Mucosa of rectum (tissue), 2 donors: ENCODE data around the gene CRYGN.

ENCODE experiments used
- H3K27ac ChIP-seq, 2 donors: one replicate each; pipeline ENCODE4 v1.7.0; 2013; ENCODE audit warnings: inconsistent platforms in 2 of 2, low read depth in 2 of 2, low read length in 2 of 2
- H3K27me3 ChIP-seq, 2 donors: one replicate each; pipeline ENCODE4 v1.7.0; 2013; ENCODE audit warnings: low read length in 2 of 2; ENCODE audit not compliant: control insufficient read depth in 2 of 2, insufficient read depth in 2 of 2
- H3K36me3 ChIP-seq, 2 donors: one replicate each; pipeline ENCODE4 v1.7.0; 2013; ENCODE audit warnings: low read length in 2 of 2; ENCODE audit not compliant: control insufficient read depth in 2 of 2, insufficient read depth in 2 of 2
- H3K4me1 ChIP-seq, 2 donors: one replicate each; pipeline ENCODE4 v1.7.0; 2013; ENCODE audit warnings: low read length in 2 of 2, mild to moderate bottlenecking in 1 of 2; ENCODE audit not compliant: control insufficient read depth in 2 of 2, insufficient read depth in 2 of 2
- H3K4me3 ChIP-seq, 2 donors: one replicate each; pipeline ENCODE4 v1.7.0; 2013; ENCODE audit warnings: low read length in 2 of 2
- H3K9ac ChIP-seq, 2 donors: one replicate each; pipeline ENCODE4 v1.7.0; 2013; ENCODE audit warnings: low read length in 2 of 2, low read depth in 1 of 2, mild to moderate bottlenecking in 1 of 2
- H3K9me3 ChIP-seq, 2 donors: one replicate each; pipeline ENCODE4 v1.7.0; 2013; ENCODE audit warnings: low read length in 2 of 2; ENCODE audit not compliant: control insufficient read depth in 2 of 2
- donor health status: healthy.
- donor health status: Normal muscosa, but diverticular disease.

The CRYGN gene

DNA sequence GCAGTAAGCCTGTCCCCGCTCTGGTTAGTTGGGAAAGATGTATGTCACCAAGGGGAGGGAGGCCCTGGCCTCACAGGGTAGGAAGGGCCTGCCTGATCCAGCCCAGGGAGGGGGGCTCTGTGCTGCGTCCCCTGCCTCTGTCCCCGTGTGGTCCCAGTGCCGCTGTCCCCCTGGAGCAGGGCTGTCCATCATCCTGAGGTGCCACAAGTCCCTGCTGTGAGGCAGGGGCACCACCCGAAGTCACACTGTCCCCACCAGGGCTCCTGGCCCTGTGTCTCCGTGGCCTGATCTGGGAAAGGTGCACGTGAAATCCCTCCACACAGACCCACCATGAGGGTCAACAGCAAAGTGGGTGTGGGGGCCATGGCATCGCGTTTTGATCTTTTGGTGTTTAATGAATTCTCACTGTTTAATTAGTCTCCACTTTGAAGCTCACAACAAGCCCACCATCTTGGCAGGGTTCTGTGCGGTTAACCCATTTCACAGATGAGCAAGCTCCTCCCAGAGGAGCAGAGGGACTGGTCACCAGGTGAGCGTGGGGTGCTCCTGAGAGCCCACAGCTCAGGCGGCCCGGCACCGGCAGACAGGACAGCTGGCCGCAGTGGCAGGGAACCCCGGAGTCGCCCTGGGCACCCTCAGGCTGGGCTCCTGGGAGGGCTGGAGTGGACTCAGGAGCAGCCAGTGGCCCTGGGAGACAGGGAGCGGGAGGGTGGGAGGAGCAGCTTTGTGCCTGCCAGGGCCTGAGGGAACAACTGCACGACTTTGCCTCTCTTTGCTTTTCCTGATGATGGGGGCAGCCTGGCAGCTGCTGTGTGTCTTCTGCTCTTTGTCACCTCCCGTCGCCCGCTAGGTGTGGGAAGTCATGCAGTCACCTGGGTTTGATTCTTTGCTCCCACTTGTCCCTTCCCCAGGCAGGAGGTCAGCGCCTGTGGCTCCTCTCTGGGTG, 12.0 kb upstream of the CRYGN start:
- no peaks in the 10 kb centered on the region for H3K27me3 ChIP-seq
- no peaks in the 10 kb centered on the region for H3K36me3 ChIP-seq
- H3K4me1 ChIP-seq, result peaks cover 4 to 6% of the 10 kb centered on the region in 2 donors
- no peak overlapping the region for H3K27ac ChIP-seq
- H3K4me3 ChIP-seq, result no peak overlapping the region
- no peaks in the 10 kb centered on the region for H3K9me3 ChIP-seq
- no peak overlapping the region for H3K9ac ChIP-seq

DNA sequence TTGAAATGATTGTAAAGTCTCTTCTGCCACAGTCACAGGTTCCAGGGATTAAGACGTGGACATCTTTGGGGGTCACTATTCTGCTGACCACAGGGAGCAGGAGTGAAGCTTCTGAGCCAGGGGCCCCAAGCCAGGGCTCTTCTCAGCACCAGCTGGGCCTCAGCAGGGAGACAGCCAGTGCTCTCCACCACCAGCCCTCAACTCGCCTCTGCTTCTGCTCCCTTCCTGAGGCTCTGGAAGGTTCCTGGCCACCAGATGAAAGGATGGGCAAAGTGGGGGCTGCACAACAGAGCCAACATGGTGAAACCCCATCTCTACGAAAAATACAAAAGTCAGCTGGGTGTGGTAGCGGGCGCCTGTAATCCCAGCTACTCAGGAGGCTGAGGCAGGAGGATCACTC, 11.2 kb upstream of the CRYGN start:
- H3K9me3 ChIP-seq, result no peaks in the 10 kb centered on the region
- no peaks in the 10 kb centered on the region for H3K36me3 ChIP-seq
- H3K27me3 ChIP-seq, result no peaks in the 10 kb centered on the region
- no peak overlapping the region for H3K4me3 ChIP-seq
- peaks cover 4 to 6% of the 10 kb centered on the region in 2 donors for H3K4me1 ChIP-seq
- H3K9ac ChIP-seq, result no peak overlapping the region
- H3K27ac ChIP-seq, result no peak overlapping the region

DNA sequence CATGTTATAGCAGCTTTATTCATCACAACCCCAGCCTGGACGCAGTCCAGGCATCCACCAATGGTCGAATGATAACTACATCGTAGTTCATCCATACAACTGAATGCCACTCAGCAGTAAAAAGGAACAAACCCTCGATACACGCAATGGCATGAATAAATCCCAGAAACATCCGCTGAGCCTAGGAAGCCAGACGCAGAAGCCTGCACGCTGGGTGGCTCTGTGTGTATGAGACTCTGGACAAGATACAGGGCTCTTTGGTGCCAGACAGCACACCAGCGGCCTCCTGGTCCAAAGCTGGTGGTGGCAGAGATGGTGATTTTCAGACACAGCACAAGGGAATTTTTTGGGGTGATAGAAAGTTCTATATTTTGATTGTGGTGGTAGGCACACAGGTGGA, 10.0 kb upstream of the CRYGN start:
- Histone ChIP-seq H3K4me1 (peaks cover 4 to 6% of the 10 kb centered on the region in 2 donors), H3K36me3 (no peaks in the 10 kb centered on the region)

DNA sequence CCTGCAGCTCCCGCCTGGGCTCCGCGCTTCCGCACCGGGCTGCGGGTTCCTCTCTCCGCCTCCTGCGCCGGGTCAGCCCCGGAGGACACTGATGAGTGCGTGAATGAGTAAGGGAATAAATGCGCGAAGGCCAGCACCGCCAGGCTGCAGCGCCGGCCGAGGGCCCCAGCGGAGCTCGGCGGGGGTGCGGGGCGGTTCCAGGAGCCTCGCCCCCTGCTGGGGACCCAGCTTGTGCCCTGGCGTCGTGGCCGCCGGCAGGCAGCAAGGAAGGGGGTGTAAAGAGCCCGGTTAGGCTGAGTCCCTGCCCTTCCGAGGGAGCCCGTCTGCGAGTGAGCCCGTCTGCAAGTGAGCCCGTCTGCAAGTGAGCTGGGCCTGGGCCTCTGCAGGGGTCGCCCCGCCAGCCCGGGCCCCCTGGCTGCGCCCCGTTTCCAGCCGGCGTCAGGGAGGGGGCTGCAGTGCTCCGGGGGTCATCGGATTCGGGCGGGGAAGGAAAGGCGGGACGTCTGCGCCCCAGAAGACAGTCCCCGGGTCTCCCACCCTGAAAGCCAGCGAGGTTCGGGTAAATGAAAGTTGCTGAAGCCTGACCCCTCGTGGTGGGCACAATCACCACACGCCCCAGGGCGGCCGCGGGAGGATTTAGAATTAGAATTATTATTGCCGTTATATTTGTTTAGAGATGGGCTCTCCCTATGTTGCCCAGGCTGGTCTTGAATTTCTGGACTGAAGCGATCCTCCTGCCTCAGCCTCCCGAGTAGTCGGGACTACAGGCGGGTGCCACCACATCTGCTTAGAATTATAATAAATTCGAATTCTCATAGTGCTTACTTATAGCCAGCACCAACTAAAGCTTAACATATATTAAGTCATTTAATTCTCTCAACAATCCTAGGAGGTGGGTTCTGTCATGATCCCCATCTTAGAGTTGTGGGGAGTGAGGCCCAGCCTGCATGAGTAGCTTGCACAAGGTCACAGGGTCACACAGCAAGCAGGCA, 8.6 kb upstream of the CRYGN start:
- Histone ChIP-seq H3K27ac (peak overlapping the region in 1 of 2 donors; percentile 4), H3K27me3 (no peaks in the 10 kb centered on the region), H3K36me3 (no peaks in the 10 kb centered on the region), H3K9ac (peak overlapping the region; percentile 24 to 66), H3K4me1 (peaks cover 4 to 6% of the 10 kb centered on the region in 2 donors), H3K9me3 (no peaks in the 10 kb centered on the region), H3K4me3 (peak overlapping the region; percentile 61 to 69)

More for the DNA sequence above, 10.0 kb upstream of the CRYGN start:
- H3K9me3 ChIP-seq, result no peaks in the 10 kb centered on the region
- H3K27me3 ChIP-seq, result no peaks in the 10 kb centered on the region
- no peak overlapping the region for H3K9ac ChIP-seq
- no peak overlapping the region for H3K27ac ChIP-seq
- H3K4me3 ChIP-seq, result no peak overlapping the region

DNA sequence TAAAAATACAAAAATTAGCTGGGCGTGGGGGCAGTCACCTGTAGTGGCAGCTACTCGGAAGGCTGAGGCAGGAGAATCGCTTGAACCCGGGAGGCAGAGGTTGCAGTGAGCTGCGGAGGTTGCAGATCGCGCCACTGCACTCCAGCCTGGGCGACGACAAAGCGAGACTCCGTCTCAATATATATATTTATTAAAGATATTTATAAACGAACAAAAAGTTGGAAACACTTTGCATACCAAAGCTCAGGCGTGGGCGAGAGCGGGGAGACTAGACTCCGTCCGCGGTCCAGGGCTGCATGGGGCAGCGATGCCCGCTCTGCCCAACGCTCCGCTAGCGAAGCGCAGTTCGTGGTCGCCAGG, 7.9 kb upstream of the CRYGN start:
- Histone ChIP-seq H3K27ac (no peak overlapping the region), H3K9me3 (no peaks in the 10 kb centered on the region), H3K4me1 (peaks cover 4 to 6% of the 10 kb centered on the region in 2 donors), H3K4me3 (peak overlapping the region; percentile 61 to 69), H3K27me3 (no peaks in the 10 kb centered on the region), H3K9ac (peak overlapping the region in 1 of 2 donors; percentile 66), H3K36me3 (no peaks in the 10 kb centered on the region)

DNA sequence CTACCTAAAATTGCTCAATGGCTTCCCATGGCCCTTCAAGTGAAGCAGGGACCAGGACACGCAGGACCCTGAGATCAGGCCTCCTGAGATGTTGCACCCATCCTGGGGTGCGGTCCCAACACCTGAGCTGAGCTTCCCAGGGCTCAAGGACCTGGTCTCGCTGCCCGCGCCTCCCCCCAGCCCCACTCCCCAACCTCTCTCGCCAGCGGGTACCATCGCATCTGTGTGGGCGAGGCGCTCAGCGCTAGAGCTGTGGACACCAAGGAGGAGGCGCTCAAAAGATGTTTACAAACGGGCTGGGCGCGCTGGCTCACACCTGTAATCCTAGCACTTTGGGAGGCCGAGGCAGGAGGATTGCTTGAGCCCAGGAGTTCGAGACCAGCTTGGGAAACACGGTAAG, 7.4 kb upstream of the CRYGN start:
- Histone ChIP-seq H3K9me3 (no peaks in the 10 kb centered on the region), H3K9ac (no peak overlapping the region), H3K4me3 (no peak overlapping the region), H3K36me3 (no peaks in the 10 kb centered on the region), H3K4me1 (peaks cover 4 to 6% of the 10 kb centered on the region in 2 donors), H3K27me3 (no peaks in the 10 kb centered on the region), H3K27ac (no peak overlapping the region)

DNA sequence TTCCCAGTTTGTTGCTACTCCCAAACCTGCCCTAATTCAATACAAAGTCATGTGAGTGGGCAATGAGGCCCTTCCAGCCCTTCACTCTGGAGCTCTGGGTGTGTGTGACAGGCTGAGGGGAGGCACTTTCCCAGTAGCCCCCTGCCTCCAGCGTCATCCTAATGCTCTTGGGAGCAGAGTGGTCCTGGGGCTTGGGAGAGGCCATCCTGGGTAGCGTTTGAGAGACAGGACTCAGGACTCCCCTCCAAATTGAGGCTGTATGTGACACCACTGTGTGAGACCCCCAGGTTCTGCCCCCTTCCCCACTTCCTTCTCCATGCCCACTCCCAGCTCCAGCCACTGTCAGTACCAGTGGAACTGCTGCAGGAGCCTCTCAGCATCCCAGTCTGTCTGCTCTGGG, 6.5 kb upstream of the CRYGN start:
- H3K4me1 ChIP-seq, result peaks cover 4 to 6% of the 10 kb centered on the region in 2 donors
- H3K27me3 ChIP-seq, result peaks cover 0 to under 1% of the 10 kb centered on the region in 2 donors
- no peaks in the 10 kb centered on the region for H3K36me3 ChIP-seq
- no peak overlapping the region for H3K9ac ChIP-seq
- H3K27ac ChIP-seq, result no peak overlapping the region
- H3K9me3 ChIP-seq, result no peaks in the 10 kb centered on the region
- H3K4me3 ChIP-seq, result no peak overlapping the region

DNA sequence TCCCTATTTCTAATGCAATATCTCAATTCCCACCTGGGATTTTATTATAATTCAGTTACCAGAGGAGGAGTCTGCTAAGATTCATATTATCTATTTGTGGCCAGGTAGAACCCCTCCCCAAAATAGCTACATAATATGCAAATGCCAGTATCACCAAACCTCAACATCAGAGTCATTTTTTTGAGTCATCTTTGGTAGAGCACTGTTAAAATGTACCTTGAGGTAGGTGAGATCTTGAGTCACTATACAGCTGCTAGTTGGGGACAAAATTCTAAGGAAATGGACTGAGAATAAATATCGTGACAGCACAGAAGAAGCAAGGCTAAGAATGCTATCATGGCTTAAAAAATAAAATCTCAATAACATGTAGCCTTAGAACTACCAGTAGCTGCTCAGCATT, 4.7 kb upstream of the CRYGN start:
- Histone ChIP-seq H3K9ac (no peak overlapping the region), H3K4me1 (peaks cover 6% of the 10 kb centered on the region in 2 donors), H3K27ac (no peak overlapping the region), H3K27me3 (peaks cover 4 to 15% of the 10 kb centered on the region in 2 donors), H3K4me3 (no peak overlapping the region), H3K36me3 (no peaks in the 10 kb centered on the region), H3K9me3 (no peaks in the 10 kb centered on the region)

DNA sequence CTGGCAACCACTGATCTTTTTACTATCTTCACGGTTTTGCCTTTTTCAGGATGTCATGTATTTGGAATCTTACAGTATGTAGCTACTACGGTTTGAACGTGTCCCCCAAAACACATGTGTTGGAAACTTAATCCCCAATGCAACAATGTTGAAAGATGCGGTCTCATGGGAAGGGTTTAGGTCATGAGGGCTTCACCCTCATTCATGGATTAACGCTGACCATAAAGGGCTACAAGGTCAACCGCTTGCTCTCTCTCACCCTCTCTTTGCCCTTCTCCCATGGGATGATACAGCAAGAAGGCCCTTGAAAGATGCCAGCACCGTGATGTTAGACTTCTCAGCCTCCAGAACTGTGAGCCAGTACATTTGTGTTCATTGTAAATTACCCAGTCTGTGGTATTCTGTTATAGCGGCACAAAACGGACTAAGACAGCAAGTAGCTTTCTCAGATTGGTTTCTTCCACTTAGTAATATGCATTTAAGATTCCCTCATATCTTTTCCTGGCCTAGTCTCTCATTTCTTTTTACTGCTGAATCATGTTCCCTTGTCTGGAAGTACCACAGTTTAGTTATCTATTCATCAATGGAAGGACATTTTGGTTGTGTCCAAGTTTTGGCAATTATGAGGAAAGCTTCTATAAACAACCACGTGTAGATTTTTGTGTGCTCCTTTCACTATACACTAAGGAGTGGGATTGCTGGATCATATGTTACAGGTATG, 3.0 kb upstream of the CRYGN start:
- H3K9me3 ChIP-seq, result no peaks in the 10 kb centered on the region
- no peak overlapping the region for H3K27ac ChIP-seq
- peaks cover 4 to 21% of the 10 kb centered on the region in 2 donors for H3K27me3 ChIP-seq
- H3K4me3 ChIP-seq, result no peak overlapping the region
- H3K9ac ChIP-seq, result no peak overlapping the region
- no peaks in the 10 kb centered on the region for H3K36me3 ChIP-seq
- peaks cover 0 to 2% of the 10 kb centered on the region in 2 donors for H3K4me1 ChIP-seq
